ENCODE data around the gene TOMT.

DNA sequence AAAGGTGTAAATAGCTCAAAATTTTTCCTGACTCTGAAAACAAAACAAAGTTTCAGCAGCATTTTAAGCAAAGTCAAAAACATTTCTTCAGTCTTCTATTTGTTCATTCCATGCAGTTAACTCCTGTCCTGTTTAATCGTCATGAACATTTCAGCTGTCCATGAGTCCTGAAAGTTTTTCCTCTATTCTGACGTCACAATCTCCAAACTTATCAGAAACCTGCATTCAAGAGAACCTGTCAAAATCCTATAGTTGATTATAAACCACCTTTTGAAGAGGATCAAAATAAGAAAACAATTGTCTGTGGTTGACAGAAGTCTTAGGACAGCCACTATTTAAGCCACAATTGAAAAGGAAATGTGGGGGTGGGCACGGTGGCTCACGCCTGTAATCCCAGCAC, 45.2 kb downstream of the TOMT start:
- TF ChIP-seq, protein P1, sequence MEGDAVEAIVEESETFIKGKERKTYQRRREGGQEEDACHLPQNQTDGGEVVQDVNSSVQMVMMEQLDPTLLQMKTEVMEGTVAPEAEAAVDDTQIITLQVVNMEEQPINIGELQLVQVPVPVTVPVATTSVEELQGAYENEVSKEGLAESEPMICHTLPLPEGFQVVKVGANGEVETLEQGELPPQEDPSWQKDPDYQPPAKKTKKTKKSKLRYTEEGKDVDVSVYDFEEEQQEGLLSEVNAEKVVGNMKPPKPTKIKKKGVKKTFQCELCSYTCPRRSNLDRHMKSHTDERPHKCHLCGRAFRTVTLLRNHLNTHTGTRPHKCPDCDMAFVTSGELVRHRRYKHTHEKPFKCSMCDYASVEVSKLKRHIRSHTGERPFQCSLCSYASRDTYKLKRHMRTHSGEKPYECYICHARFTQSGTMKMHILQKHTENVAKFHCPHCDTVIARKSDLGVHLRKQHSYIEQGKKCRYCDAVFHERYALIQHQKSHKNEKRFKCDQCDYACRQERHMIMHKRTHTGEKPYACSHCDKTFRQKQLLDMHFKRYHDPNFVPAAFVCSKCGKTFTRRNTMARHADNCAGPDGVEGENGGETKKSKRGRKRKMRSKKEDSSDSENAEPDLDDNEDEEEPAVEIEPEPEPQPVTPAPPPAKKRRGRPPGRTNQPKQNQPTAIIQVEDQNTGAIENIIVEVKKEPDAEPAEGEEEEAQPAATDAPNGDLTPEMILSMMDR (IDR thresholded peaks at IDR 0.05): no peak
- TF ChIP-seq EZH2 (IDR thresholded peaks at IDR 0.05): no peak
- no peak for TF ChIP-seq EZH2phosphoT487 (IDR thresholded peaks at IDR 0.05)

Data from neural progenitor cell (in vitro differentiated cells).